Measurements from ENCODE around the gene NADSYN1. TPM values are rescaled to one million over a fixed set of nuclear protein-coding genes. Genes with fewer than 3 reads are reported as not detected.

NADSYN1 gene
- total RNA-seq, 1 experiment from 2014 or later: 58.2 TPM

DNA sequence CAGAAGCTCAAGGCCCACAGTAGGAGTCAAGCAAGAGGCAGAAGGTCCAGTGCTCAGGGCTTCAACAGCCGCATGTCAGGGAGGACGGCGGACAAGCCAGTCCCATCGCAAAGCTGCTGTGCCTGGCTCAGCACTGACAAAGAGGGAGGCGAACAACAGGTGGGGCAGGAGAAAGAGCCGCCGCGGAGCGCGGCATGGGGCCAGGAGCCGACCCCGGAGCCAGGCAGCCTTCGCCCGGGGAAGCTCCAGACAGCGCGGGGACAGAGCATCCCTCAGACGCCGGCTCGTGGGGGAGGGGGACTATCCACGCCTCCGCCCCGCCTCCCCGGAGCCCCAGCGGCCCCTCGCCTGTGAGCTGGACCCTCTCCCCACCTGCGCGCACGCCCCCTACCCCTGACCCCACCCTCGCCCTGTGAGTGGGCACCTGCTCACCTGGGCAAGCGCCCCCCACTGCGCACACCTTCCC, 5.2 kb upstream of the NADSYN1 start (continued):
- TF ChIP-seq ZNF274 (IDR thresholded peaks at IDR 0.05; ENCODE audit: low read depth, low read length) (no peak), SIN3A (IDR thresholded peaks at IDR 0.05; ENCODE audit: low read depth) (no peak), SP1 (IDR thresholded peaks at IDR 0.05; ENCODE audit: low read depth) (no peak), ELF1 (IDR thresholded peaks at IDR 0.05; ENCODE audit: borderline replicate concordance, low read depth) (no peak), POLR2A (IDR thresholded peaks at IDR 0.05; ENCODE audit: borderline replicate concordance, extremely low read depth, insufficient read depth, insufficient read length) (no peak)
- TF ChIP-seq, protein P1, sequence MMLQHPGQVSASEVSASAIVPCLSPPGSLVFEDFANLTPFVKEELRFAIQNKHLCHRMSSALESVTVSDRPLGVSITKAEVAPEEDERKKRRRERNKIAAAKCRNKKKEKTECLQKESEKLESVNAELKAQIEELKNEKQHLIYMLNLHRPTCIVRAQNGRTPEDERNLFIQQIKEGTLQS (IDR thresholded peaks at IDR 0.05): no peak

DNA sequence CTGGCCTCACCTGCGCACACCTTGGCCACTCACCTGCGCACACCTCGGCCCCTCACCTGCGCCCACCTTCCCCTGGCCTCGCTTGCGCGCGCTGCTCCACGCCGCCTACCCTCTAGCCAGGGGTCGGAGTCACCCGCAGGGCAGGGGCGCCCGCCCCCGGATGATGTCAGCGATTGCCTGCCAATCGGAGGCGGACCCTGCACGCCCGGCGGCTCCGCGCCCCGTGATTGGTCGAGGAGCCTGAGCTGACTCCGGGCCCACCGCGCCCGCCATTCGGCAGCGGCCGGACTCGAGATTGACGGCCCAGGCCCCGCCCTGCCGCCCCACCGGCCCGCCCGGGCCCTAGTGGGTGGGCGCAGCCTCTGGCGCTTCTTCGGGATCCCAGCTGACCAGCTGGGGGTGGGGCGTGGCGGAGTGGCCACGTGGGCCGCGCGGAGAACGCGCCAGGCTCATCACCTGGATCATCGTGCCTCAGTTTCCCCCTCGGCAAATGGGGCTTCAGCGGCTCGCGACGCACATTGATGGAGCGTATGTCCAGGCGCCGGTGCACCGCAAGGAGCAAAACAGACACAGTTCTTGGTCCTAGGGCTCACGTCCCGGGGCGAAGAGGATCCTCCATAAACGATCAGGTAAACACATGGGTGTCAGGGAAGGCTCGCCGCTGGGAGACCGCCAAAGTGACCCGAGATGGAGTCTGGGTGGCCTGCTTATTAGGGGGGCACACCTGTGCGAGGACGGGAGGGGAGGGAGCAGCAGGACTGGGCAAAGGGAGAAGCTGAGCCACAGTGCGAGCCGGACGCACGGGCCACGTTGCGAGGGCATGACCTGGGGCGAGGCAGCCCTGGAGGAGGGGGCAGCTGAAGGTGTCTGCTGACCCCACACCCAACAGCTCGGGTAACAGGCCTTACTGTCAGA, 4.5 kb upstream of the NADSYN1 start, which contains the start of gene DHCR7:
TSS of gene DHCR7 (minus strand) at position 137 of the 915 bp plus-strand sequence. CDS start 3,441 bp downstream, outside the sequence.
- Histone ChIP-seq H3K27ac (ENCODE audit: low read depth, low read length) (peak within 1 kb of the TSS; percentile 53), H3K4me1 (ENCODE audit: control insufficient read depth in 1 of 2, insufficient read depth in 2 of 2, low read length in 2 of 2) (peaks cover 7 to 22% of the 10 kb centered on the region in 2 experiments; a peak in 3 of 4 replicates), H2AFZ (ENCODE audit: low read depth, low read length, poor library complexity, severe bottlenecking) (peak within 1 kb of the TSS; percentile 87), H3K27me3 (ENCODE audit: insufficient read depth, low read length) (no peaks in the 10 kb centered on the region), H3K9me2 (ENCODE audit: insufficient read depth) (no peaks in the 10 kb centered on the region), H3K79me2 (ENCODE audit: insufficient read depth, low read length) (peaks cover 37% of the 10 kb centered on the region), H3K4me2 (ENCODE audit: low read length) (peak within 1 kb of the TSS; percentile 94), H4K20me1 (ENCODE audit: insufficient read depth) (peaks cover 3% of the 10 kb centered on the region; the same call in 1 of the 2 replicates), H3K9ac (ENCODE audit: low read length) (peak within 1 kb of the TSS; percentile 86), H3K36me3 (ENCODE audit: control insufficient read depth in 1 of 2, insufficient read depth in 2 of 2, low read length in 2 of 2) (peaks cover 28 to 40% of the 10 kb centered on the region in 2 experiments), H3K4me3 (replicated peaks in 1 of 2; ENCODE audit: low read depth in 1 of 2, low read length in 2 of 2) (peak within 1 kb of the TSS; percentile 77 to 93), H3K9me3 (ENCODE audit: control insufficient read depth in 1 of 2, insufficient read depth in 1 of 2, low read depth in 1 of 2, low read length in 2 of 2) (peaks cover 0 to 4% of the 10 kb centered on the region in 2 experiments; a peak in 1 of 4 replicates)
- TF ChIP-seq FOSL1 (IDR thresholded peaks at IDR 0.05; ENCODE audit: low read depth): no peak
- peak; percentile 69 for TF ChIP-seq SIN3A (IDR thresholded peaks at IDR 0.05; ENCODE audit: low read depth)
- TF ChIP-seq EGR1 (IDR thresholded peaks at IDR 0.05; ENCODE audit: low read depth): peak; percentile 89
- no peak for TF ChIP-seq ELF1 (IDR thresholded peaks at IDR 0.05; ENCODE audit: borderline replicate concordance, low read depth)
- peak; percentile 77 for TF ChIP-seq POLR2AphosphoS5 (IDR thresholded peaks at IDR 0.05; ENCODE audit: low read depth, low read length)
- TF ChIP-seq POLR2A (IDR thresholded peaks at IDR 0.05; ENCODE audit: borderline replicate concordance, extremely low read depth, insufficient read depth, insufficient read length): peak; percentile 72
- TF ChIP-seq, protein P2, sequence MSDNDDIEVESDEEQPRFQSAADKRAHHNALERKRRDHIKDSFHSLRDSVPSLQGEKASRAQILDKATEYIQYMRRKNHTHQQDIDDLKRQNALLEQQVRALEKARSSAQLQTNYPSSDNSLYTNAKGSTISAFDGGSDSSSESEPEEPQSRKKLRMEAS (IDR thresholded peaks at IDR 0.05): peak; percentile 94
- TF ChIP-seq SP1 (IDR thresholded peaks at IDR 0.05; ENCODE audit: low read depth): peak; percentile 91
- RAD21 ChIA-PET (ENCODE audit: low non-redundant PET in 1 of 2, low total read pairs in 2 of 2, uncharacterized antibody in 2 of 2, unreplicated experiment in 2 of 2): no interaction called here
- ATAC-seq (peak; percentile 89), DNase-seq (ENCODE audit: low read depth, low spot score) (peak; percentile 81)
- POLR2A ChIA-PET: interaction anchor here (1.0 to 1.5 kb wide), 3 partner anchors 10 to 15 kb away, joined by 3 to 5 read pairs (median 5); no protein-coding TSS in a partner anchor
- intact Hi-C loops (cut with micrococcal nuclease): no loop called here
- no TSS peak for BruUV-seq (replicated peaks)
- CTCF ChIA-PET: no interaction called here

Measured in HCT116 (cell line).